ENCODE results near the gene DHRS1.

DHRS1 gene

GRCh38 chr14:24280797-24281460, 18.7 kb downstream of the DHRS1 start:
- TF ChIP-seq FOXP2 (optimal IDR thresholded peaks at IDR 0.05; ENCODE audit: borderline replicate concordance, extremely low read depth, extremely low read length, insufficient read depth) (no peak), POLR2AphosphoS5 (IDR thresholded peaks at IDR 0.05; ENCODE audit: low read depth, low read length) (no peak), SIN3A (IDR thresholded peaks at IDR 0.05; ENCODE audit: borderline replicate concordance, insufficient read depth, low read length) (no peak), TAF1 (IDR thresholded peaks at IDR 0.05; ENCODE audit: borderline replicate concordance, insufficient read depth, low read length) (no peak)
- TF ChIP-seq, protein P1, sequence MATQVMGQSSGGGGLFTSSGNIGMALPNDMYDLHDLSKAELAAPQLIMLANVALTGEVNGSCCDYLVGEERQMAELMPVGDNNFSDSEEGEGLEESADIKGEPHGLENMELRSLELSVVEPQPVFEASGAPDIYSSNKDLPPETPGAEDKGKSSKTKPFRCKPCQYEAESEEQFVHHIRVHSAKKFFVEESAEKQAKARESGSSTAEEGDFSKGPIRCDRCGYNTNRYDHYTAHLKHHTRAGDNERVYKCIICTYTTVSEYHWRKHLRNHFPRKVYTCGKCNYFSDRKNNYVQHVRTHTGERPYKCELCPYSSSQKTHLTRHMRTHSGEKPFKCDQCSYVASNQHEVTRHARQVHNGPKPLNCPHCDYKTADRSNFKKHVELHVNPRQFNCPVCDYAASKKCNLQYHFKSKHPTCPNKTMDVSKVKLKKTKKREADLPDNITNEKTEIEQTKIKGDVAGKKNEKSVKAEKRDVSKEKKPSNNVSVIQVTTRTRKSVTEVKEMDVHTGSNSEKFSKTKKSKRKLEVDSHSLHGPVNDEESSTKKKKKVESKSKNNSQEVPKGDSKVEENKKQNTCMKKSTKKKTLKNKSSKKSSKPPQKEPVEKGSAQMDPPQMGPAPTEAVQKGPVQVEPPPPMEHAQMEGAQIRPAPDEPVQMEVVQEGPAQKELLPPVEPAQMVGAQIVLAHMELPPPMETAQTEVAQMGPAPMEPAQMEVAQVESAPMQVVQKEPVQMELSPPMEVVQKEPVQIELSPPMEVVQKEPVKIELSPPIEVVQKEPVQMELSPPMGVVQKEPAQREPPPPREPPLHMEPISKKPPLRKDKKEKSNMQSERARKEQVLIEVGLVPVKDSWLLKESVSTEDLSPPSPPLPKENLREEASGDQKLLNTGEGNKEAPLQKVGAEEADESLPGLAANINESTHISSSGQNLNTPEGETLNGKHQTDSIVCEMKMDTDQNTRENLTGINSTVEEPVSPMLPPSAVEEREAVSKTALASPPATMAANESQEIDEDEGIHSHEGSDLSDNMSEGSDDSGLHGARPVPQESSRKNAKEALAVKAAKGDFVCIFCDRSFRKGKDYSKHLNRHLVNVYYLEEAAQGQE (IDR thresholded peaks at IDR 0.05; ENCODE audit: insufficient read depth in 1 of 2, low read depth in 2 of 2, low read length in 2 of 2), result no peak

- TF ChIP-seq, protein P1 (IDR thresholded peaks at IDR 0.05; ENCODE audit: insufficient read depth in 1 of 2, low read depth in 2 of 2, low read length in 2 of 2), result no peak
- TF ChIP-seq FOXP2 (optimal IDR thresholded peaks at IDR 0.05; ENCODE audit: borderline replicate concordance, extremely low read depth, extremely low read length, insufficient read depth), result no peak
These were observed 20.0 kb downstream of the DHRS1 start for GRCh38 chr14:24279301-24280186.

DNA sequence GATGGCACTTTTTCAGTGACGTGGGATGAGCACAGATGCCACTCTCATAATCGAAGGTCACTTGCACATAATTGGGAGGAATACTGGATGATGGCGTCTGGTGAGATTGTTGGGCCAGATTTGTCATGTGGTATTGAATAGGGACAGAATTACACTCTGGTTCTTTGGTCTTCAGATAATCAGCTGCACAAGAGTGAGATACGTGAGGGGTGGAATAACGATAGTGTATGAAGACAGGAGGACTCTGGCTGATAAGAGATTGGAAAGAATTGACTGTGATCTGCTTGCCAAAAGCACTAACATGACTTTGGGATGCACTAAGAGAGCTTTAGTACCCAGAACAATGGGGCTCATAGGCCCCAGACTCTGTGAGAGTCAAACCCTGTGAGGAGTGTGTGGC, 21.2 kb downstream of the DHRS1 start:
- TF ChIP-seq POLR2AphosphoS5 (IDR thresholded peaks at IDR 0.05; ENCODE audit: low read depth, low read length) (no peak), FOXP2 (optimal IDR thresholded peaks at IDR 0.05; ENCODE audit: borderline replicate concordance, extremely low read depth, extremely low read length, insufficient read depth) (no peak), SIN3A (IDR thresholded peaks at IDR 0.05; ENCODE audit: borderline replicate concordance, insufficient read depth, low read length) (no peak), TAF1 (IDR thresholded peaks at IDR 0.05; ENCODE audit: borderline replicate concordance, insufficient read depth, low read length) (no peak)
- TF ChIP-seq, protein P1 (IDR thresholded peaks at IDR 0.05; ENCODE audit: insufficient read depth in 1 of 2, low read depth in 2 of 2, low read length in 2 of 2), result no peak

GRCh38 chr14:24277606-24278321, 21.8 kb downstream of the DHRS1 start:
- TF ChIP-seq SIN3A (IDR thresholded peaks at IDR 0.05; ENCODE audit: borderline replicate concordance, insufficient read depth, low read length) (no peak), TAF1 (IDR thresholded peaks at IDR 0.05; ENCODE audit: borderline replicate concordance, insufficient read depth, low read length) (no peak)

- TF ChIP-seq, protein P1 (IDR thresholded peaks at IDR 0.05; ENCODE audit: insufficient read depth in 1 of 2, low read depth in 2 of 2, low read length in 2 of 2), result no peak
- no peak for TF ChIP-seq FOXP2 (optimal IDR thresholded peaks at IDR 0.05; ENCODE audit: borderline replicate concordance, extremely low read depth, extremely low read length, insufficient read depth)
- no peak for TF ChIP-seq TAF1 (IDR thresholded peaks at IDR 0.05; ENCODE audit: borderline replicate concordance, insufficient read depth, low read length)
- no peak for TF ChIP-seq POLR2AphosphoS5 (IDR thresholded peaks at IDR 0.05; ENCODE audit: low read depth, low read length)
- no peak for TF ChIP-seq SIN3A (IDR thresholded peaks at IDR 0.05; ENCODE audit: borderline replicate concordance, insufficient read depth, low read length)
These were observed 22.5 kb downstream of the DHRS1 start for GRCh38 chr14:24277071-24277470.

Measured in PFSK-1 (cell line).